AG09309 (cell line): ENCODE measurements around the gene RRBP1.

Experiments used
- DNase-seq: peaks from one replicate; pipeline ENCODE4 v3.0.0-alpha.2; 2010; ENCODE audit warnings: low read depth
- H3K4me3 ChIP-seq: 2 replicates; pipeline ENCODE4 v1.5.1; 2011; ENCODE audit warnings: mild to moderate bottlenecking, low read depth, low read length, moderate library complexity; ENCODE audit not compliant: control insufficient read depth
- CTCF ChIP-seq: IDR thresholded peaks from 2 replicates; pipeline ENCODE4 v1.5.1; 2011; ENCODE audit warnings: mild to moderate bottlenecking, low read depth, low read length, inconsistent platforms; ENCODE audit not compliant: insufficient read depth, control insufficient read depth; ENCODE audit errors: missing control alignments

Gene RRBP1

GRCh38 chr20:17696287-17696686, 14.2 kb upstream of the RRBP1 start:
- DNase-seq: no peak
- H3K4me3 ChIP-seq: no peak overlapping the region
- TF ChIP-seq CTCF: no peak

GRCh38 chr20:17694767-17695166, 12.7 kb upstream of the RRBP1 start:
- no peak for TF ChIP-seq CTCF
- no peak overlapping the region for H3K4me3 ChIP-seq
- no peak for DNase-seq

- no peak for DNase-seq
- H3K4me3 ChIP-seq: no peak overlapping the region
- TF ChIP-seq CTCF: no peak
Observed at GRCh38 chr20:17693444-17694001, 11.5 kb upstream of the RRBP1 start.

GRCh38 chr20:17691758-17692157, 9.7 kb upstream of the RRBP1 start:
- no peak for DNase-seq
- H3K4me3 ChIP-seq: no peak overlapping the region
- TF ChIP-seq CTCF: no peak

GRCh38 chr20:17690144-17690543, 8.1 kb upstream of the RRBP1 start:
- no peak overlapping the region for H3K4me3 ChIP-seq
- TF ChIP-seq CTCF: no peak
- no peak for DNase-seq

GRCh38 chr20:17688965-17689364, 6.9 kb upstream of the RRBP1 start:
- no peak for DNase-seq
- no peak overlapping the region for H3K4me3 ChIP-seq
- no peak for TF ChIP-seq CTCF

- no peak overlapping the region for H3K4me3 ChIP-seq
- no peak for DNase-seq
- TF ChIP-seq CTCF: no peak
Observed at GRCh38 chr20:17687800-17688199, 5.8 kb upstream of the RRBP1 start.
